DOHH2 (cell line): ENCODE results near the gene TCTN1.

ENCODE experiments used
- EZH2phosphoT487 ChIP-seq: fragments of 200-600 bp; sonication (generic); IDR thresholded peaks from 2 replicates; pipeline ENCODE4 v1.6.1; 2017; ENCODE audit warnings: borderline replicate concordance, mild to moderate bottlenecking, antibody characterized with exemption, low read length, moderate library complexity, mixed read lengths
- TF ChIP-seq, protein P1 (sequence below): fragments of 200-600 bp; sonication (generic); IDR thresholded peaks from one replicate; pipeline ENCODE4 v1.5.1; 2014; ENCODE audit warnings: antibody characterized with exemption, mild to moderate bottlenecking, low read depth, low read length; ENCODE audit not compliant: poor library complexity, severe bottlenecking

DNA sequence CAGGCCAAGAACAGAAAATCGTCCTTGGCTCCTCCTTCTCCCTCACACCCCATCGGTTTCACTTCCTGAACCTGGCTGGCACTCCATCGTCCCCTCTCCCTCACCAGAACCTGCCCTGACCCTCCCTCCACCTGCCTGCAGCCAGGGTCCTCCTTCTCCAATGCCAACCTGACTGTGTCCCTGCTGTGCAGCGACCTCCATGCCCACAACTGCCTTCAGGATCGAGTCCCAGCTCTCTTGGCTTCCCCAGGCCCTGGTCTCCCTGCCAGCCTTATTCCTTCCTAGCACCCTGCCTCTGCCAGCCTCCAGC, 55.2 kb downstream of the TCTN1 start:
- TF ChIP-seq, protein P1, sequence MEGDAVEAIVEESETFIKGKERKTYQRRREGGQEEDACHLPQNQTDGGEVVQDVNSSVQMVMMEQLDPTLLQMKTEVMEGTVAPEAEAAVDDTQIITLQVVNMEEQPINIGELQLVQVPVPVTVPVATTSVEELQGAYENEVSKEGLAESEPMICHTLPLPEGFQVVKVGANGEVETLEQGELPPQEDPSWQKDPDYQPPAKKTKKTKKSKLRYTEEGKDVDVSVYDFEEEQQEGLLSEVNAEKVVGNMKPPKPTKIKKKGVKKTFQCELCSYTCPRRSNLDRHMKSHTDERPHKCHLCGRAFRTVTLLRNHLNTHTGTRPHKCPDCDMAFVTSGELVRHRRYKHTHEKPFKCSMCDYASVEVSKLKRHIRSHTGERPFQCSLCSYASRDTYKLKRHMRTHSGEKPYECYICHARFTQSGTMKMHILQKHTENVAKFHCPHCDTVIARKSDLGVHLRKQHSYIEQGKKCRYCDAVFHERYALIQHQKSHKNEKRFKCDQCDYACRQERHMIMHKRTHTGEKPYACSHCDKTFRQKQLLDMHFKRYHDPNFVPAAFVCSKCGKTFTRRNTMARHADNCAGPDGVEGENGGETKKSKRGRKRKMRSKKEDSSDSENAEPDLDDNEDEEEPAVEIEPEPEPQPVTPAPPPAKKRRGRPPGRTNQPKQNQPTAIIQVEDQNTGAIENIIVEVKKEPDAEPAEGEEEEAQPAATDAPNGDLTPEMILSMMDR, result no peak
- no peak for TF ChIP-seq EZH2phosphoT487
